Stimulated activated CD8-positive, alpha-beta memory T cell treated with anti-CD3 and anti-CD28 coated beads, Interleukin-15, amount 100 ng/mL, for 4 hours (primary cell): ENCODE measurements around the gene OTUD1.

Experiments used
- DNase-seq, 2 donors: peaks; one replicate each; pipeline ENCODE4 v3.0.0-alpha.2; 2020; ENCODE audit warnings: low read depth in 2 of 2

Gene OTUD1

GRCh38 chr10:23469596-23470237 lies 30.8 kb downstream of the OTUD1 start:
- DNase-seq = no peak

- DNase-seq = no peak
These were observed 33.3 kb downstream of the OTUD1 start for GRCh38 chr10:23472181-23472580.

- DNase-seq = no peak
These were observed 35.2 kb downstream of the OTUD1 start for GRCh38 chr10:23474081-23474480.

GRCh38 chr10:23474626-23475025 lies 35.8 kb downstream of the OTUD1 start:
- no peak for DNase-seq

- no peak for DNase-seq
These were observed 39.7 kb downstream of the OTUD1 start for GRCh38 chr10:23478570-23478969.

DNA sequence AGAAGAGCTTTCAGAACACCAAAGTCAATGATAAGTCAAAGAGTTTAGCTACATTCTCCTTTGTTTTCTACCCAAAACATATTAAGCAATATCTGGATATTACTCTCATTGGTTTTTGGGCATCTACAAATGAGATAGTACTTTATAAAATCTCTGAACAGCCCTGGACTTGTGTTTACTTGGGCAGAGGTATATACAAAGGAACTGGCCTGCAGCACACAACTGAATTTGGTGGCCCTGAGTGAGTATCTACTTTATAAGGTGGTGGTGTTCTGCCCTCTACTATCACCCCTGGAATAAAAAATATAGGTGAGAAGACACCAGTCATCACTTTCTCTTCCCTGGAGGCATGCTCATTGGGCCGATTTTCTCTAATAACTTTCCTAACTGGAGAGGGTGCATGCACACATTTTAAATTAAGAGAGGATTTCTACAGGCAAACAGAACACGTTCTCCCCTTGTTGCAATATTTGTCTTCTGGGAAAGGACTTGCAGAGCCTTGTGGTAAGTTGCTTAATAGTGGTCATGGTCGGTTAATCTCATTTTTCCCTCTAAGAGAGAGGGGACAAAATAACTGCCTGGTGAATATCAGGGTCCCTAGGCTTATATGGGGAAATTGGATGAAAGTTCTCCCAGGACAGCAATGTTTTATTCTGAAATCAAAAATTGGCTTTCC lies 41.1 kb downstream of the OTUD1 start:
- no peak for DNase-seq

- no peak for DNase-seq
These were observed 42.6 kb downstream of the OTUD1 start for GRCh38 chr10:23481363-23481961.

DNA sequence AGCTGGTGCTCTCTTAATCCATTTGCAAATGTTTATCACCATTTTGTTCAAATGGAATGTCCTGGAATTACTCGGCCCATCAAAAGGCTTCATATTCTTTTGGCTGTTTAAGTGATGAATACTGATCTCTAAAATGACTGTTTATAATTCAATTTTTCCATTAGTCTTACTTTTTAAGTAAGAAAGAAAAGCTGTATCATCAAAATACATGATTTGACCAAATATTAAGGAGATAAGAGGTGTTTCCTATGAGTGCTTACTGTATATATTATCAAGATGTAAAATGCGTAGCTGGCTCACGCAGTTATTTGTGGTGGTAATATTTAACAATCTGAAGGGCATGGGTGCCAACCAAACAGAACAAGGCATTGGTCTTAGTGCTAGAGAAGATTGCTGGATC lies 51.2 kb downstream of the OTUD1 start:
- DNase-seq = no peak
